Brain pericyte (primary cell): ENCODE data around the gene ZNF500.

ENCODE experiments used
- DNase-seq: peaks from one replicate; pipeline ENCODE4 v3.0.0-alpha.2; 2012; ENCODE audit warnings: low read depth, low spot score

The ZNF500 gene

GRCh38 chr16:4704913-4705312 lies 62.0 kb downstream of the ZNF500 start:
- no peak for DNase-seq

- DNase-seq: no peak
These were observed 62.5 kb downstream of the ZNF500 start for GRCh38 chr16:4704491-4704890.

- no peak for DNase-seq
These were observed 63.1 kb downstream of the ZNF500 start for GRCh38 chr16:4703906-4704305.

GRCh38 chr16:4702466-4702808 lies 64.5 kb downstream of the ZNF500 start:
- no peak for DNase-seq

- DNase-seq: no peak
These were observed 65.0 kb downstream of the ZNF500 start for GRCh38 chr16:4701791-4702465.

GRCh38 chr16:4700997-4701743 lies 65.8 kb downstream of the ZNF500 start:
- DNase-seq: no peak

GRCh38 chr16:4700380-4700996 lies 66.5 kb downstream of the ZNF500 start:
- no peak for DNase-seq

- DNase-seq: no peak
These were observed 67.9 kb downstream of the ZNF500 start for GRCh38 chr16:4699046-4699556.

- DNase-seq: no peak
These were observed 68.5 kb downstream of the ZNF500 start for GRCh38 chr16:4698321-4699045.
